GM18519 (cell line): ENCODE data around the gene KLK12.

Source experiments
- ATAC-seq: cut with Tn5 transposase; IDR thresholded peaks from one replicate; pipeline ENCODE4 v1.9.1; 2021; ENCODE audit warnings: mild to moderate bottlenecking, moderate library complexity; ENCODE audit not compliant: unreplicated experiment, low FRiP score

The KLK12 gene

GRCh38 chr19:51034704-51035103 is at the start of gene KLK12:
Gene KLK12 (minus strand): TSS chr19:51035002. CDS start chr19:51034621, 381 bp downstream.
- no peak for ATAC-seq

GRCh38 chr19:51084505-51084904 is 49.7 kb upstream of the KLK12 start:
- ATAC-seq: no peak

- no peak for ATAC-seq
Observed at GRCh38 chr19:51083783-51084182, 49.0 kb upstream of the KLK12 start.

GRCh38 chr19:51083181-51083580 is 48.4 kb upstream of the KLK12 start:
- ATAC-seq: no peak

GRCh38 chr19:51082611-51083010 is 47.8 kb upstream of the KLK12 start, which contains the start of gene KLK14:
Gene KLK14 (minus strand): TSS chr19:51082887. CDS start chr19:51082614, 273 bp downstream.
- ATAC-seq: no peak

- ATAC-seq: no peak
Observed at GRCh38 chr19:51081476-51081875, 46.7 kb upstream of the KLK12 start.

- ATAC-seq: no peak
Observed at GRCh38 chr19:51079481-51080110, 44.8 kb upstream of the KLK12 start.

GRCh38 chr19:51078731-51079130 is 43.9 kb upstream of the KLK12 start:
- no peak for ATAC-seq

GRCh38 chr19:51078104-51078503 is 43.3 kb upstream of the KLK12 start:
- no peak for ATAC-seq

- no peak for ATAC-seq
Observed at GRCh38 chr19:51076631-51077213, 41.9 kb upstream of the KLK12 start.

- ATAC-seq: no peak
Observed at GRCh38 chr19:51075998-51076397, 41.2 kb upstream of the KLK12 start.

GRCh38 chr19:51071095-51071405 is 36.2 kb upstream of the KLK12 start:
- no peak for ATAC-seq

GRCh38 chr19:51070334-51071094 is 35.7 kb upstream of the KLK12 start:
- no peak for ATAC-seq

GRCh38 chr19:51066393-51067186 is 31.8 kb upstream of the KLK12 start:
- no peak for ATAC-seq

- no peak for ATAC-seq
Observed at GRCh38 chr19:51065221-51065960, 30.6 kb upstream of the KLK12 start.

GRCh38 chr19:51064534-51065220 is 29.9 kb upstream of the KLK12 start, which contains the start of gene KLK13:
Gene KLK13 (minus strand): TSS chr19:51065092. CDS start chr19:51065067, 25 bp downstream.
- ATAC-seq: no peak

GRCh38 chr19:51063664-51064063 is 28.9 kb upstream of the KLK12 start:
- ATAC-seq: no peak

- ATAC-seq: no peak
Observed at GRCh38 chr19:51060973-51061372, 26.2 kb upstream of the KLK12 start.

GRCh38 chr19:51060336-51060735 is 25.5 kb upstream of the KLK12 start:
- no peak for ATAC-seq

GRCh38 chr19:51059715-51060114 is 24.9 kb upstream of the KLK12 start:
- ATAC-seq: no peak
